Measurements from ENCODE around the gene KDM5A. TPM values are rescaled to one million over a fixed set of nuclear protein-coding genes. Genes with fewer than 3 reads are reported as not detected.

The KDM5A gene
- total RNA-seq, 1 donor from 2014 or later = 79.8 TPM

DNA sequence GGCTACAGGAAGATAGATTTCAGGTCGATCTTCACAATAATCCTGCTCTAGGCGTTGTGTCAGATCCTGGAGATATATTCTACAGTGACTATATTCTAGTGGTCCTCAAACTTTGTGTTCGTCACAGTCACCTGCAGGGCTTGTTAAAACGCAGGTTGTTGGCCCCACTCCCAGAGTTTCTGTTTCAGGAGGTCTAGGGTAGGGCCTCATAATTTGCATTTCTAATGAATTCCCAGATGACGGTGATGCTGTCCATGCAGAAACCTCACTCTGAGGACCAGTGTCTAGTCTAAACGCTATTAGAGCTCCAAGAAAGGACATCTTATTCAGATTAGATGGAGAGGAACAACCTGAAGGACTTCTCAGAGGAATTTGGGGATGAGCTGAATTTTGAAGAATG lies 113.3 kb downstream of the KDM5A start:
- Histone ChIP-seq H3K4me2 (ENCODE audit: low read length) (no peak overlapping the region), H3K4me3 (ENCODE audit: insufficient read depth, low read depth, low read length) (no peak overlapping the region), H3K27me3 (ENCODE audit: insufficient read depth, low read length) (no peaks in the 10 kb centered on the region), H2AFZ (ENCODE audit: low read depth, low read length) (no peak overlapping the region), H3K36me3 (ENCODE audit: insufficient read depth, low read length) (peaks cover 3% of the 10 kb centered on the region), H3K9ac (ENCODE audit: low read length) (no peak overlapping the region), H4K20me1 (ENCODE audit: insufficient read depth, low read length) (peaks cover 8% of the 10 kb centered on the region), H3K9me3 (ENCODE audit: insufficient read depth, low read depth, low read length) (no peaks in the 10 kb centered on the region), H3K27ac (ENCODE audit: low read depth, low read length) (no peak overlapping the region), H3K4me1 (ENCODE audit: insufficient read depth, low read length) (no peaks in the 10 kb centered on the region), H3K79me2 (ENCODE audit: insufficient read depth, low read length) (no peaks in the 10 kb centered on the region)
- H3K27me3 Mint-ChIP-seq (ENCODE audit: low read depth, unreplicated experiment) = no peaks in the 10 kb centered on the region
- H3K27ac Mint-ChIP-seq (ENCODE audit: unreplicated experiment) = no peak overlapping the region
- FAIRE-seq = no peak
- TF ChIP-seq EZH2 (IDR thresholded peaks at IDR 0.05; ENCODE audit: insufficient read depth, low read length) = no peak
- TF ChIP-seq, protein P1, sequence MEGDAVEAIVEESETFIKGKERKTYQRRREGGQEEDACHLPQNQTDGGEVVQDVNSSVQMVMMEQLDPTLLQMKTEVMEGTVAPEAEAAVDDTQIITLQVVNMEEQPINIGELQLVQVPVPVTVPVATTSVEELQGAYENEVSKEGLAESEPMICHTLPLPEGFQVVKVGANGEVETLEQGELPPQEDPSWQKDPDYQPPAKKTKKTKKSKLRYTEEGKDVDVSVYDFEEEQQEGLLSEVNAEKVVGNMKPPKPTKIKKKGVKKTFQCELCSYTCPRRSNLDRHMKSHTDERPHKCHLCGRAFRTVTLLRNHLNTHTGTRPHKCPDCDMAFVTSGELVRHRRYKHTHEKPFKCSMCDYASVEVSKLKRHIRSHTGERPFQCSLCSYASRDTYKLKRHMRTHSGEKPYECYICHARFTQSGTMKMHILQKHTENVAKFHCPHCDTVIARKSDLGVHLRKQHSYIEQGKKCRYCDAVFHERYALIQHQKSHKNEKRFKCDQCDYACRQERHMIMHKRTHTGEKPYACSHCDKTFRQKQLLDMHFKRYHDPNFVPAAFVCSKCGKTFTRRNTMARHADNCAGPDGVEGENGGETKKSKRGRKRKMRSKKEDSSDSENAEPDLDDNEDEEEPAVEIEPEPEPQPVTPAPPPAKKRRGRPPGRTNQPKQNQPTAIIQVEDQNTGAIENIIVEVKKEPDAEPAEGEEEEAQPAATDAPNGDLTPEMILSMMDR (IDR thresholded peaks at IDR 0.05; ENCODE audit: insufficient read depth, low read depth, low read length) = no peak
- no peak for DNase-seq (ENCODE audit: low read depth)
- peaks cover 13% of the 10 kb centered on the region for H3K36me3 Mint-ChIP-seq (ENCODE audit: low read depth, unreplicated experiment)
- no peaks in the 10 kb centered on the region for H3K9me3 Mint-ChIP-seq (ENCODE audit: unreplicated experiment)
- no peak overlapping the region for H3K4me3 Mint-ChIP-seq (ENCODE audit: unreplicated experiment)
- peaks cover 18% of the 10 kb centered on the region for H3K4me1 Mint-ChIP-seq (ENCODE audit: low read depth, unreplicated experiment)

DNA sequence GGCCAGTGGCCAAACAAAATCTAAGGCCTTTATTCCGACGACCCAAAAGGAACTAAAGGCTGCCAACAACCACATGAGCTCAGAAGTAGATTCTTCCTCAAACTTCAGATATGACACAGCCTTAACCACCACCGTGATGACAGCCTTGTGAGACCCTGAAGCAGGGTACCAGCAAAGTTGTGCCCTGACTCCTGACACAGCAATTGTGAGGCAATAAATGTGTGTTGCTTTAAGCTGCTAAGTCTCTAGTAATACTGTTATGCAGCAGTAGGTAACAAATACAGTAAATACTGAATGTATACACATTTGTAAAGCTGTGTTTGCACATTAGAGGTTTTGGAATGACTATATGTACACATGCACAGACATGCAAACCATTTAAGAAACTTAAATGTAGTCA lies 115.7 kb downstream of the KDM5A start:
- Mint-ChIP-seq H3K27ac (ENCODE audit: unreplicated experiment) (no peak overlapping the region), H3K9me3 (ENCODE audit: unreplicated experiment) (no peaks in the 10 kb centered on the region), H3K4me3 (ENCODE audit: unreplicated experiment) (no peak overlapping the region), H3K4me1 (ENCODE audit: low read depth, unreplicated experiment) (peaks cover 21% of the 10 kb centered on the region), H3K36me3 (ENCODE audit: low read depth, unreplicated experiment) (peaks cover 4% of the 10 kb centered on the region), H3K27me3 (ENCODE audit: low read depth, unreplicated experiment) (no peaks in the 10 kb centered on the region)
- TF ChIP-seq EZH2 (IDR thresholded peaks at IDR 0.05; ENCODE audit: insufficient read depth, low read length) = no peak
- TF ChIP-seq, protein P1 (IDR thresholded peaks at IDR 0.05; ENCODE audit: insufficient read depth, low read depth, low read length) = no peak
- Histone ChIP-seq H3K27me3 (ENCODE audit: insufficient read depth, low read length) (peaks cover under 1% of the 10 kb centered on the region), H3K79me2 (ENCODE audit: insufficient read depth, low read length) (no peaks in the 10 kb centered on the region), H3K4me2 (ENCODE audit: low read length) (no peak overlapping the region), H3K4me3 (ENCODE audit: insufficient read depth, low read depth, low read length) (no peak overlapping the region), H3K4me1 (ENCODE audit: insufficient read depth, low read length) (no peaks in the 10 kb centered on the region), H2AFZ (ENCODE audit: low read depth, low read length) (no peak overlapping the region), H3K36me3 (ENCODE audit: insufficient read depth, low read length) (no peaks in the 10 kb centered on the region), H3K9ac (ENCODE audit: low read length) (no peak overlapping the region), H4K20me1 (ENCODE audit: insufficient read depth, low read length) (peaks cover 8% of the 10 kb centered on the region), H3K27ac (ENCODE audit: low read depth, low read length) (no peak overlapping the region), H3K9me3 (ENCODE audit: insufficient read depth, low read depth, low read length) (no peaks in the 10 kb centered on the region)
- DNase-seq (ENCODE audit: low read depth) (no peak), FAIRE-seq (no peak)

DNA sequence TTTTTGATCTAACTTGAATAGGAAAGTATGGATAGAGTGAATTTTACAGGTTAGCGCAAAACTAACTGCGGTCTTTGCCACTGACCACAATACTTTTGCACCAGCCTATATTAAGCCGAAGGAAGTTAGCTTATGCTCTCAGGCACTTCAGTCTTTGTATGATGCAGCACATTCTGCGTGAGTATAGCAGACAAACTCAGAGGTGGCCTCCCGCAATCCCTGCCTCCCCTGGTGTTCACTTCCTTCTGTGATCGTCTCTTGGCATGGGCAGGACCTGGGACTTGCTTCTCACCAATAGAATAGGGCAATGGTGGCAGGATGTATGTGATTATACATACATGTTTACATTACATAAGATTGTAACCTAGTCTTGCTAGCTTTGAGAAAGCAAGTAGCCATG lies 116.2 kb downstream of the KDM5A start:
- no peaks in the 10 kb centered on the region for H3K27me3 Mint-ChIP-seq (ENCODE audit: low read depth, unreplicated experiment)
- Histone ChIP-seq H2AFZ (ENCODE audit: low read depth, low read length) (no peak overlapping the region), H3K9me3 (ENCODE audit: insufficient read depth, low read depth, low read length) (no peaks in the 10 kb centered on the region), H4K20me1 (ENCODE audit: insufficient read depth, low read length) (peaks cover 9% of the 10 kb centered on the region), H3K4me2 (ENCODE audit: low read length) (no peak overlapping the region), H3K27me3 (ENCODE audit: insufficient read depth, low read length) (peaks cover 5% of the 10 kb centered on the region), H3K79me2 (ENCODE audit: insufficient read depth, low read length) (no peaks in the 10 kb centered on the region), H3K4me1 (ENCODE audit: insufficient read depth, low read length) (peaks cover under 1% of the 10 kb centered on the region), H3K27ac (ENCODE audit: low read depth, low read length) (no peak overlapping the region), H3K4me3 (ENCODE audit: insufficient read depth, low read depth, low read length) (no peak overlapping the region), H3K36me3 (ENCODE audit: insufficient read depth, low read length) (no peaks in the 10 kb centered on the region), H3K9ac (ENCODE audit: low read length) (no peak overlapping the region)
- H3K4me1 Mint-ChIP-seq (ENCODE audit: low read depth, unreplicated experiment) = peaks cover 23% of the 10 kb centered on the region
- FAIRE-seq = no peak
- TF ChIP-seq, protein P1 (IDR thresholded peaks at IDR 0.05; ENCODE audit: insufficient read depth, low read depth, low read length) = no peak
- no peak for TF ChIP-seq EZH2 (IDR thresholded peaks at IDR 0.05; ENCODE audit: insufficient read depth, low read length)
- no peak overlapping the region for H3K4me3 Mint-ChIP-seq (ENCODE audit: unreplicated experiment)
- peaks cover 4% of the 10 kb centered on the region for H3K36me3 Mint-ChIP-seq (ENCODE audit: low read depth, unreplicated experiment)
- no peaks in the 10 kb centered on the region for H3K9me3 Mint-ChIP-seq (ENCODE audit: unreplicated experiment)
- peak overlapping the region; percentile 60 for H3K27ac Mint-ChIP-seq (ENCODE audit: unreplicated experiment)
- no peak for DNase-seq (ENCODE audit: low read depth)
